Measurements from ENCODE around the gene MFAP3L. TPM values are rescaled to one million over a fixed set of nuclear protein-coding genes. Genes with fewer than 3 reads are reported as not detected.

The MFAP3L gene
- polyA plus RNA-seq, 3 donors: 0.01 to 0.18 TPM; not detected in 1

GRCh38 chr4:170001011-170001744 is 25.0 kb downstream of the MFAP3L start:
- Mint-ChIP-seq H3K4me3 (no peak overlapping the region), H3K4me1 (no peaks in the 10 kb centered on the region), H3K36me3 (no peaks in the 10 kb centered on the region), H3K9me3 (peaks cover 0 to 2% (median 0%) of the 10 kb centered on the region in 7 donors), H3K27me3 (ENCODE audit: low read depth in 3 of 3) (peaks cover 23 to 30% (median 23%) of the 10 kb centered on the region in 3 donors), H3K27ac (no peak overlapping the region)
- no peaks in the 10 kb centered on the region for H3K4me1 ChIP-seq (ENCODE audit: control insufficient read depth in 1 of 2, insufficient read depth in 2 of 2, low read length in 2 of 2)
- H3K4me2 ChIP-seq (replicated peaks; ENCODE audit: extremely low read depth, low read length, poor library complexity, severe bottlenecking): no peak overlapping the region
- no peaks in the 10 kb centered on the region for H3K36me3 ChIP-seq (replicated peaks in 1 of 2; ENCODE audit: control insufficient read depth in 1 of 2, insufficient read depth in 2 of 2, low read length in 2 of 2)
- peaks cover 18 to 19% of the 10 kb centered on the region in 2 donors for H3K27me3 ChIP-seq (ENCODE audit: control insufficient read depth in 2 of 2, insufficient read depth in 2 of 2, low read length in 2 of 2)
- H3K9me3 ChIP-seq (replicated peaks in 1 of 2; ENCODE audit: control insufficient read depth in 1 of 2, insufficient read depth in 1 of 2, low read length in 2 of 2): no peaks in the 10 kb centered on the region
- no peak overlapping the region for H3K9ac ChIP-seq (ENCODE audit: insufficient read depth, low read length, poor library complexity, severe bottlenecking)
- DNase-seq: no peak
- TF ChIP-seq, protein P1, sequence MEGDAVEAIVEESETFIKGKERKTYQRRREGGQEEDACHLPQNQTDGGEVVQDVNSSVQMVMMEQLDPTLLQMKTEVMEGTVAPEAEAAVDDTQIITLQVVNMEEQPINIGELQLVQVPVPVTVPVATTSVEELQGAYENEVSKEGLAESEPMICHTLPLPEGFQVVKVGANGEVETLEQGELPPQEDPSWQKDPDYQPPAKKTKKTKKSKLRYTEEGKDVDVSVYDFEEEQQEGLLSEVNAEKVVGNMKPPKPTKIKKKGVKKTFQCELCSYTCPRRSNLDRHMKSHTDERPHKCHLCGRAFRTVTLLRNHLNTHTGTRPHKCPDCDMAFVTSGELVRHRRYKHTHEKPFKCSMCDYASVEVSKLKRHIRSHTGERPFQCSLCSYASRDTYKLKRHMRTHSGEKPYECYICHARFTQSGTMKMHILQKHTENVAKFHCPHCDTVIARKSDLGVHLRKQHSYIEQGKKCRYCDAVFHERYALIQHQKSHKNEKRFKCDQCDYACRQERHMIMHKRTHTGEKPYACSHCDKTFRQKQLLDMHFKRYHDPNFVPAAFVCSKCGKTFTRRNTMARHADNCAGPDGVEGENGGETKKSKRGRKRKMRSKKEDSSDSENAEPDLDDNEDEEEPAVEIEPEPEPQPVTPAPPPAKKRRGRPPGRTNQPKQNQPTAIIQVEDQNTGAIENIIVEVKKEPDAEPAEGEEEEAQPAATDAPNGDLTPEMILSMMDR (IDR thresholded peaks at IDR 0.05): no peak
- no peaks in the 10 kb centered on the region for H3K79me2 ChIP-seq (ENCODE audit: insufficient read depth, low read length)
- no peak overlapping the region for H2AFZ ChIP-seq (ENCODE audit: insufficient read depth, low read depth, low read length, poor library complexity, severe bottlenecking)
- intact Hi-C loops (cut with micrococcal nuclease): no loop called here
- no peak overlapping the region for H3K4me3 ChIP-seq (replicated peaks in 1 of 3; ENCODE audit: low read depth in 2 of 3, low read length in 3 of 3)
- H3K27ac ChIP-seq (ENCODE audit: low read depth in 1 of 2, low read length in 2 of 2): no peak overlapping the region
- no CpG with 5 or more reads among the region's 3 CpGs for WGBS (ENCODE audit: insufficient coverage)
- H4K20me1 ChIP-seq (ENCODE audit: insufficient read depth, low read length): no peaks in the 10 kb centered on the region

GRCh38 chr4:169999923-170000322 is 26.3 kb downstream of the MFAP3L start:
- H3K27ac ChIP-seq (ENCODE audit: low read depth in 1 of 2, low read length in 2 of 2): no peak overlapping the region
- H3K27me3 ChIP-seq (ENCODE audit: control insufficient read depth in 2 of 2, insufficient read depth in 2 of 2, low read length in 2 of 2): peaks cover 7 to 12% of the 10 kb centered on the region in 2 donors
- H3K36me3 ChIP-seq (replicated peaks in 1 of 2; ENCODE audit: control insufficient read depth in 1 of 2, insufficient read depth in 2 of 2, low read length in 2 of 2): no peaks in the 10 kb centered on the region
- H2AFZ ChIP-seq (ENCODE audit: insufficient read depth, low read depth, low read length, poor library complexity, severe bottlenecking): no peak overlapping the region
- DNase-seq: no peak
- intact Hi-C loops (cut with micrococcal nuclease): no loop called here
- TF ChIP-seq, protein P1 (IDR thresholded peaks at IDR 0.05): no peak
- WGBS (ENCODE audit: insufficient coverage): no CpG with 5 or more reads among the region's 2 CpGs
- no peak overlapping the region for H3K4me3 ChIP-seq (replicated peaks in 1 of 3; ENCODE audit: low read depth in 2 of 3, low read length in 3 of 3)
- H3K27me3 Mint-ChIP-seq (ENCODE audit: low read depth in 3 of 3): peaks cover 10 to 21% (median 18%) of the 10 kb centered on the region in 3 donors
- no peak overlapping the region for H3K27ac Mint-ChIP-seq
- no peak overlapping the region for H3K4me3 Mint-ChIP-seq
- H3K9me3 ChIP-seq (replicated peaks in 1 of 2; ENCODE audit: control insufficient read depth in 1 of 2, insufficient read depth in 1 of 2, low read length in 2 of 2): no peaks in the 10 kb centered on the region
- no peaks in the 10 kb centered on the region for H3K79me2 ChIP-seq (ENCODE audit: insufficient read depth, low read length)
- H3K4me1 Mint-ChIP-seq: no peaks in the 10 kb centered on the region
- no peak overlapping the region for H3K9ac ChIP-seq (ENCODE audit: insufficient read depth, low read length, poor library complexity, severe bottlenecking)
- no peaks in the 10 kb centered on the region for H3K36me3 Mint-ChIP-seq
- no peaks in the 10 kb centered on the region for H3K9me3 Mint-ChIP-seq
- H3K4me2 ChIP-seq (replicated peaks; ENCODE audit: extremely low read depth, low read length, poor library complexity, severe bottlenecking): no peak overlapping the region
- no peaks in the 10 kb centered on the region for H3K4me1 ChIP-seq (ENCODE audit: control insufficient read depth in 1 of 2, insufficient read depth in 2 of 2, low read length in 2 of 2)
- no peaks in the 10 kb centered on the region for H4K20me1 ChIP-seq (ENCODE audit: insufficient read depth, low read length)
